Measurements from ENCODE around the gene DRC1.

DRC1 gene

DNA sequence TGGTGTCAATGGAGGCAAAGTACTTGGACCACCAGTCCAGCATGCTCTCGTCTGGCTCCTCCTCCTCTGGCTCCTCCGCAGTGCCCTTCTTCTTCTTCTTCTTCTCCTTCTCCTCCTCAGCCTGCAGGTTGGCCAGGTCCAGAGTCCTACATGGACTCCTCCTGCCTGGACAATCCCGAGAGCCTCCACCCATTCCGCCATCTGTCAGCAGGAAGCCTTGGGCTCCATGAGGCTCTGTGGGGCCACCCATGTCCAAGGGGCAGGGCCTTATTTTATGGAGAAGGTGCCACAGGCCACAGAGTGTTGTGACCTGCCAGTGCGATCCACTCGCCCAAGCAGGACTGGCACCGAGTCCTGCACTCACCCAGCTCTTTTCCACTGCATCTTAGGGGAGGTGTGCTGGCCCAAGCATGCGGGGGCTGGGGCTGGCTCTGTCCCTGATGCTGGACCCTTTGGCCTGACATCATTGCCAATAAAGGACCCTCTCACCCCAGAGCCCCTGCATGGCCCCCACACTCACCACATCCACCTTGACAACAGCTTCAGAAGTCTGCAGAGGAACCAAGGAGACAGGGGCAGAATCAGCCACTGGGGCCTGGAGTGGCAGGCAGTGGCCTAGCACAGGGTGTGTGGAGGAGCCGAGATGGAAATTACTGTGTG is 69.0 kb downstream of the DRC1 start:
- TF ChIP-seq, protein P1, sequence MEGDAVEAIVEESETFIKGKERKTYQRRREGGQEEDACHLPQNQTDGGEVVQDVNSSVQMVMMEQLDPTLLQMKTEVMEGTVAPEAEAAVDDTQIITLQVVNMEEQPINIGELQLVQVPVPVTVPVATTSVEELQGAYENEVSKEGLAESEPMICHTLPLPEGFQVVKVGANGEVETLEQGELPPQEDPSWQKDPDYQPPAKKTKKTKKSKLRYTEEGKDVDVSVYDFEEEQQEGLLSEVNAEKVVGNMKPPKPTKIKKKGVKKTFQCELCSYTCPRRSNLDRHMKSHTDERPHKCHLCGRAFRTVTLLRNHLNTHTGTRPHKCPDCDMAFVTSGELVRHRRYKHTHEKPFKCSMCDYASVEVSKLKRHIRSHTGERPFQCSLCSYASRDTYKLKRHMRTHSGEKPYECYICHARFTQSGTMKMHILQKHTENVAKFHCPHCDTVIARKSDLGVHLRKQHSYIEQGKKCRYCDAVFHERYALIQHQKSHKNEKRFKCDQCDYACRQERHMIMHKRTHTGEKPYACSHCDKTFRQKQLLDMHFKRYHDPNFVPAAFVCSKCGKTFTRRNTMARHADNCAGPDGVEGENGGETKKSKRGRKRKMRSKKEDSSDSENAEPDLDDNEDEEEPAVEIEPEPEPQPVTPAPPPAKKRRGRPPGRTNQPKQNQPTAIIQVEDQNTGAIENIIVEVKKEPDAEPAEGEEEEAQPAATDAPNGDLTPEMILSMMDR (IDR thresholded peaks at IDR 0.05; ENCODE audit: low read depth, low read length, poor library complexity, severe bottlenecking): no peak
- TF ChIP-seq EZH2phosphoT487 (IDR thresholded peaks at IDR 0.05; ENCODE audit: borderline replicate concordance, low read length): no peak

DNA sequence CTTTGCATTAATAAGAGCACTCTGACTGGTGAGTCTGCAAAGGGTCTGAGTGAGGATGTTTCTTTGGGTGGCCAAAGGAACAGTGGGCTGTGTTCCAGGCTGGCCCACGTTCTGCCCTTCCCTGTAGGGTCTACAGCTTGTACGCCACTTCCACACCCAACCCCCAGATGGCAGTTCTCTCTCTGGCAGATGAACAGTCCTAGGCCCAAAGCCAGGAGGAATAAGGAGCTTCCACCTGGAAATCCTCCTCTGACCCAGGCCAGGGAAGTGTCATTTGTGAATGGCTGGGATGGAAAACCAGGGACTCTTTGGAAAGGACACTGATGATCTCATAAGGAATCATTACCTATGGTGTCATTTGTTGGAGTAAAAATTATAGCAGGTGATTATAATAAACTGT is 69.6 kb downstream of the DRC1 start:
- Histone ChIP-seq H3F3A (ENCODE audit: control insufficient read depth, insufficient read depth) (no peaks in the 10 kb centered on the region), H3K79me2 (ENCODE audit: control insufficient read depth, low read length) (no peaks in the 10 kb centered on the region), H3K27ac (ENCODE audit: low read depth, low read length) (no peak overlapping the region), H3K4me2 (ENCODE audit: low read length) (no peak overlapping the region), H3K4me3 (ENCODE audit: low read length) (no peak overlapping the region), H3K9me2 (replicated peaks; ENCODE audit: control insufficient read depth, low read length) (no peaks in the 10 kb centered on the region), H3K36me3 (ENCODE audit: control insufficient read depth, low read length) (no peaks in the 10 kb centered on the region), H3K9me3 (ENCODE audit: control insufficient read depth, insufficient read depth, low read length) (peaks cover 14% of the 10 kb centered on the region; the same call in 1 of the 2 replicates), H3K4me1 (ENCODE audit: control insufficient read depth, low read length) (no peaks in the 10 kb centered on the region), H4K20me1 (ENCODE audit: control insufficient read depth, insufficient read depth, low read depth, low read length) (no peaks in the 10 kb centered on the region), H3K27me3 (ENCODE audit: control insufficient read depth, low read length) (no peaks in the 10 kb centered on the region)
- TF ChIP-seq EZH2phosphoT487 (IDR thresholded peaks at IDR 0.05; ENCODE audit: borderline replicate concordance, low read length): no peak
- TF ChIP-seq, protein P1 (IDR thresholded peaks at IDR 0.05; ENCODE audit: low read depth, low read length, poor library complexity, severe bottlenecking): no peak

More for the DNA sequence above, 69.0 kb downstream of the DRC1 start:
- Histone ChIP-seq H3F3A (ENCODE audit: control insufficient read depth, insufficient read depth) (no peaks in the 10 kb centered on the region), H4K20me1 (ENCODE audit: control insufficient read depth, insufficient read depth, low read depth, low read length) (no peaks in the 10 kb centered on the region), H3K36me3 (ENCODE audit: control insufficient read depth, low read length) (no peaks in the 10 kb centered on the region), H3K79me2 (ENCODE audit: control insufficient read depth, low read length) (no peaks in the 10 kb centered on the region), H3K4me1 (ENCODE audit: control insufficient read depth, low read length) (no peaks in the 10 kb centered on the region), H3K9me2 (replicated peaks; ENCODE audit: control insufficient read depth, low read length) (no peaks in the 10 kb centered on the region), H3K27me3 (ENCODE audit: control insufficient read depth, low read length) (no peaks in the 10 kb centered on the region), H3K9me3 (ENCODE audit: control insufficient read depth, insufficient read depth, low read length) (peaks cover 14% of the 10 kb centered on the region; the same call in 1 of the 2 replicates), H3K27ac (ENCODE audit: low read depth, low read length) (no peak overlapping the region), H3K4me3 (ENCODE audit: low read length) (no peak overlapping the region), H3K4me2 (ENCODE audit: low read length) (no peak overlapping the region)

DNA sequence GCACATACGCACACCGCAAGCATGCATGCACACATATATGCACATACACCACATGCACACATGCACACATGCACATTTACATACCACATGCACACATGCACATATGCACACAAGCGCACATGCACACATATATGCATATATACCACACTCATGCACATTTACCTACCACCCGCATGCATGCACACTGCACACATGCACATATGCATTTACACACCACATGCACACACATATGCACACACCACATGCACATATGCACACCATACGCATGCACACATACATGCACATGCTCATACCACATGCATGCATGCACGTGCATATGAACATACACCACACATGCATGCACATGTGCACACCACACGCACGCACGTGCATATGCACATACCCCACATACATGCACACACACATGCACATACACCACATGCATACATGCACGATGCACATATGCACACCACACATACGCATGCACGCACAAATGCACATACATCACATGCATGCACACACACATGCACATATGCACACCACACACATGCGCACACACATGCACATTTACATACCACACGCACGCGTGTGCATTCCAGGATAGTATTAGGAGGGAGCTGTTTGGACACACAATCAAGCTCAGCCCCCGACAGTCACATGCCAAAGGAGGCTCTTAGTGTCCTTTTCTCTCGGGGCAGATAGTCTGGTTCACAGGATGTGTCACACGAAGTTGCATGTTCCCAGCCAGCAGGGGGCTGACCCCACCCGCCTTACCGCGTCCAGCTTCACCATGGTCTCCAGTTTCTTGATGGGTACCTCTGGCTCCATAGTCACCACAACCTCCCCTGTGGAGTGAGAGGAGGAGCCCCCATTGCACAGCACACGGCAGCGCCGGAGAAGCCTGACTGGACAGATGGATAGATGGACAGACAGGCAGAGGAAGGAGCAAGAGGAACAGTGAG is 70.3 kb downstream of the DRC1 start:
- no peak for TF ChIP-seq EZH2phosphoT487 (IDR thresholded peaks at IDR 0.05; ENCODE audit: borderline replicate concordance, low read length)
- TF ChIP-seq, protein P1 (IDR thresholded peaks at IDR 0.05; ENCODE audit: low read depth, low read length, poor library complexity, severe bottlenecking): no peak
- H3K36me3 ChIP-seq (ENCODE audit: control insufficient read depth, low read length): no peaks in the 10 kb centered on the region
- H3K27ac ChIP-seq (ENCODE audit: low read depth, low read length): no peak overlapping the region
- no peaks in the 10 kb centered on the region for H3K27me3 ChIP-seq (ENCODE audit: control insufficient read depth, low read length)
- H3K4me3 ChIP-seq (ENCODE audit: low read length): no peak overlapping the region
- no peaks in the 10 kb centered on the region for H3K79me2 ChIP-seq (ENCODE audit: control insufficient read depth, low read length)
- peaks cover 14% of the 10 kb centered on the region; the same call in 1 of the 2 replicates for H3K9me3 ChIP-seq (ENCODE audit: control insufficient read depth, insufficient read depth, low read length)
- H3K4me1 ChIP-seq (ENCODE audit: control insufficient read depth, low read length): no peaks in the 10 kb centered on the region
- no peaks in the 10 kb centered on the region for H3K9me2 ChIP-seq (replicated peaks; ENCODE audit: control insufficient read depth, low read length)
- no peaks in the 10 kb centered on the region for H4K20me1 ChIP-seq (ENCODE audit: control insufficient read depth, insufficient read depth, low read depth, low read length)
- H3F3A ChIP-seq (ENCODE audit: control insufficient read depth, insufficient read depth): no peaks in the 10 kb centered on the region
- no peak overlapping the region for H3K4me2 ChIP-seq (ENCODE audit: low read length)

Measured in DOHH2 (cell line).